Measurements from ENCODE around the gene CHID1.

DNA sequence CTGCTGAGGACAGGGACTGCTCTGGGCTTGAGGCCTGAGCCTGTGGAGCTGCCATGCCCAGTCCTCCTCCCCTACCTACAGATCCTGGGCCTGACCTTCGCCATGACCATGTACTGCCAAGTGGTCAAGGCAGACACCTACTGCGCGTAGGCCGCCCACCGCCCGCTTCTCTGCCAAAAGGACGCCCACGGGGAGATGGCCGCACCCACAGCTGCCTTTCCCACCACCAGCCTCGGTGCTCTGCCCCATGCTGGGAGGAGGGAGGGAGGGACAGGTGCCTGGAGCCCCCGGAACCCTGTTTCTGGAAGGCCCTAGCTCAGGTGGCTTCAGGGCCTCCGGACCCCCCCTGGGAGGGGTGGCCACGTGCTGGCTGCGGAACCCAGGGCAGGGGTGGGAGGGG lies 44.1 kb downstream of the CHID1 start:
- TF ChIP-seq, protein P1, sequence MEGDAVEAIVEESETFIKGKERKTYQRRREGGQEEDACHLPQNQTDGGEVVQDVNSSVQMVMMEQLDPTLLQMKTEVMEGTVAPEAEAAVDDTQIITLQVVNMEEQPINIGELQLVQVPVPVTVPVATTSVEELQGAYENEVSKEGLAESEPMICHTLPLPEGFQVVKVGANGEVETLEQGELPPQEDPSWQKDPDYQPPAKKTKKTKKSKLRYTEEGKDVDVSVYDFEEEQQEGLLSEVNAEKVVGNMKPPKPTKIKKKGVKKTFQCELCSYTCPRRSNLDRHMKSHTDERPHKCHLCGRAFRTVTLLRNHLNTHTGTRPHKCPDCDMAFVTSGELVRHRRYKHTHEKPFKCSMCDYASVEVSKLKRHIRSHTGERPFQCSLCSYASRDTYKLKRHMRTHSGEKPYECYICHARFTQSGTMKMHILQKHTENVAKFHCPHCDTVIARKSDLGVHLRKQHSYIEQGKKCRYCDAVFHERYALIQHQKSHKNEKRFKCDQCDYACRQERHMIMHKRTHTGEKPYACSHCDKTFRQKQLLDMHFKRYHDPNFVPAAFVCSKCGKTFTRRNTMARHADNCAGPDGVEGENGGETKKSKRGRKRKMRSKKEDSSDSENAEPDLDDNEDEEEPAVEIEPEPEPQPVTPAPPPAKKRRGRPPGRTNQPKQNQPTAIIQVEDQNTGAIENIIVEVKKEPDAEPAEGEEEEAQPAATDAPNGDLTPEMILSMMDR (IDR thresholded peaks at IDR 0.05) = no peak
- TF ChIP-seq POLR2AphosphoS5 (IDR thresholded peaks at IDR 0.05; ENCODE audit: insufficient read depth in 1 of 2, low read depth in 1 of 2) = no peak
